GM12891 (cell line): Measurements from ENCODE around the gene LRRIQ3.

Source experiments
- PAX5 ChIP-seq: IDR thresholded peaks from 2 replicates; pipeline ENCODE4 v1.6.1; 2011; ENCODE audit warnings: low read length, moderate library complexity, mild to moderate bottlenecking; ENCODE audit not compliant: insufficient read depth, severe bottlenecking
- POLR2A ChIP-seq: IDR thresholded peaks from 2 replicates; pipeline ENCODE4 v1.6.1; 2011; ENCODE audit warnings: low read depth, low read length, control low read depth
- POLR2AphosphoS5 ChIP-seq: IDR thresholded peaks from 2 replicates; pipeline ENCODE4 v1.6.1; 2011; ENCODE audit warnings: low read depth, low read length, control low read depth
- TAF1 ChIP-seq: IDR thresholded peaks from 2 replicates; pipeline ENCODE4 v1.6.1; 2011; ENCODE audit warnings: low read depth, low read length, control low read depth

- TF ChIP-seq POLR2A = no peak
- TF ChIP-seq POLR2AphosphoS5 = no peak
- no peak for TF ChIP-seq PAX5
- TF ChIP-seq TAF1 = no peak
Observed at GRCh38 chr1:74199504-74199903, 1.5 kb upstream of the LRRIQ3 start.
